HepG2 (cell line): ENCODE measurements around the gene VAPA. TPM values are rescaled to one million over a fixed set of nuclear protein-coding genes. Genes with fewer than 3 reads are reported as not detected.

Experiments
- ATAC-seq: fragments of 200-7000 bp; cut with Tn5 transposase; 3 replicates; pipeline ENCODE4 v1.9.1; 2020; ENCODE audit warnings: mild to moderate bottlenecking, moderate library complexity
- BruUV-seq: library from RNA; stranded (reverse); fragments of 400-500 nt; replicated peaks from 2 replicates; lab custom pipeline; 2021; lab: Mats Ljungman, UMichigan
- CTCF ChIA-PET: fragments of 300-600 bp; formaldehyde crosslinking; extraction: SDS; loops from one replicate; lab custom pipeline; 2021; ENCODE audit warnings: low total read pairs, inconsistent platforms, low intra/inter-chr PET ratio; lab: Yijun Ruan, JAX
- POLR2A ChIA-PET: fragments of 350-600 bp; sonication (Branson Sonifier 250); formaldehyde crosslinking; loops from one replicate; lab custom pipeline; 2020; ENCODE audit warnings: antibody characterized with exemption, inconsistent platforms; lab: Yijun Ruan, JAX
- DNase-seq: peaks from one replicate; pipeline ENCODE4 v3.0.0-alpha.2; 2015; ENCODE audit warnings: low spot score
- FAIRE-seq: peaks from 3 replicates; lab custom pipeline; 2011; peaks lifted over from hg19 to GRCh38; lab: Jason Lieb, UNC
- H2AFZ ChIP-seq: one replicate; pipeline ENCODE4 v1.6.1; 2011; ENCODE audit warnings: low read length, inconsistent platforms
- H3K27ac ChIP-seq: fragments of 300-600 bp; 3 replicates; pipeline ENCODE4 v1.8.0; 2011; ENCODE audit warnings: mixed run types, mild to moderate bottlenecking, mixed read lengths, low read length, inconsistent platforms; ENCODE audit not compliant: insufficient read depth; ENCODE audit errors: extremely low read length
- H3K27me3 ChIP-seq, 2 experiments: fragments of 200-600 bp in 1 of 2; 2 replicates in 1 of 2; 3 replicates in 1 of 2; pipeline versions ENCODE4 v1.6.0 to v1.8.0; 2011; ENCODE audit warnings: low read length in 2 of 2, mild to moderate bottlenecking in 2 of 2, moderate library complexity in 2 of 2, inconsistent platforms in 1 of 2; ENCODE audit not compliant: insufficient read depth in 2 of 2, control insufficient read depth in 1 of 2
- H3K36me3 ChIP-seq, 2 experiments: fragments of 200-600 bp in 1 of 2; replicated peaks in 1 of 2; 2 replicates in 1 of 2; 3 replicates in 1 of 2; pipeline versions ENCODE4 v1.5.1 to v1.8.0; 2011; ENCODE audit warnings: low read length in 2 of 2, inconsistent platforms in 1 of 2; ENCODE audit not compliant: insufficient read depth in 2 of 2, control insufficient read depth in 1 of 2
- H3K4me1 ChIP-seq: 2 replicates; pipeline ENCODE4 v1.5.1; 2012; ENCODE audit warnings: low read length, inconsistent platforms; ENCODE audit not compliant: insufficient read depth
- H3K4me2 ChIP-seq: 2 replicates; pipeline ENCODE4 v1.6.0; 2011; ENCODE audit warnings: low read depth, low read length, inconsistent platforms
- H3K4me3 ChIP-seq, 3 experiments: fragments of 200-600 bp in 1 of 3; sonication (generic), shearing (Covaris generic) in 1 of 3; replicated peaks in 1 of 3; 2 replicates each; pipeline ENCODE4 v1.5.1; 2011 to 2016; ENCODE audit warnings: low read length in 3 of 3, inconsistent platforms in 2 of 3, low read depth in 2 of 3, mild to moderate bottlenecking in 2 of 3, control low read depth in 1 of 3, mixed read lengths in 1 of 3; ENCODE audit not compliant: insufficient read depth in 1 of 3
- H3K79me2 ChIP-seq: one replicate; pipeline ENCODE4 v1.6.1; 2011; ENCODE audit warnings: low read length, inconsistent platforms; ENCODE audit not compliant: insufficient read depth
- H3K9ac ChIP-seq: 2 replicates; pipeline ENCODE4 v1.6.0; 2011; ENCODE audit warnings: mild to moderate bottlenecking, low read depth, low read length, inconsistent platforms; ENCODE audit not compliant: insufficient read depth
- H3K9me3 ChIP-seq: 2 replicates; pipeline ENCODE4 v1.5.1; 2012; ENCODE audit warnings: mild to moderate bottlenecking, low read length
- H4K20me1 ChIP-seq: 2 replicates; pipeline ENCODE4 v1.6.0; 2011; ENCODE audit warnings: inconsistent platforms, mild to moderate bottlenecking, low read length, moderate library complexity; ENCODE audit not compliant: insufficient read depth
- CENPX ChIP-seq: sonication (generic); formaldehyde crosslinking; IDR thresholded peaks from 2 replicates; pipeline ENCODE4 v1.9.0; 2021; ENCODE audit warnings: mild to moderate bottlenecking, missing genetic modification reagents, moderate library complexity
- DNMT3B ChIP-seq: conservative IDR thresholded peaks from 2 replicates; pipeline ENCODE4 v1.6.1; 2016; ENCODE audit warnings: missing biosample characterization, control low read depth
- FOXA3 ChIP-seq: IDR thresholded peaks from 2 replicates; pipeline ENCODE4 v1.6.1; 2016; ENCODE audit warnings: missing genetic modification reagents, missing compliant biosample characterization
- HNF4A ChIP-seq: sonication (generic); formaldehyde crosslinking; IDR thresholded peaks from 2 replicates; pipeline ENCODE4 v1.4.0; 2020; ENCODE audit warnings: missing genetic modification reagents
- PCBP1 ChIP-seq: fragments of 200-400 bp; formaldehyde crosslinking; IDR thresholded peaks from 2 replicates; pipeline ENCODE4 v1.6.1; 2017; ENCODE audit warnings: mild to moderate bottlenecking, low read depth, low read length, borderline replicate concordance
- SIX1 ChIP-seq: sonication (generic); formaldehyde crosslinking; IDR thresholded peaks from 2 replicates; pipeline ENCODE4 v1.4.0; 2020; ENCODE audit warnings: missing genetic modification reagents, borderline replicate concordance
- ZFP37 ChIP-seq: sonication (generic); formaldehyde crosslinking; IDR thresholded peaks from 2 replicates; pipeline ENCODE4 v1.4.0; 2020; ENCODE audit warnings: missing genetic modification reagents, borderline replicate concordance
- ZNF782 ChIP-seq: sonication (generic); formaldehyde crosslinking; IDR thresholded peaks from 2 replicates; pipeline ENCODE4 v1.4.0; 2020; ENCODE audit warnings: missing genetic modification reagents, mild to moderate bottlenecking, borderline replicate concordance
- WGBS: methylation state at CpG from one replicate; pipeline ENCODE4 v1.1.6; 2017; ENCODE audit warnings: low lambda C conversion rate; 5-methylcytosine and 5-hydroxymethylcytosine counted together
- in situ Hi-C: cut with HindIII; loops from 2 replicates; pipeline ENCODE4 v1.10.0; 2017; ENCODE audit warnings: low pct_unique_long_range_greater_than_20kb; ENCODE audit not compliant: extremely low pct_ligation_motif_present
- intact Hi-C: fragments of 100-400 bp; cut with micrococcal nuclease; formaldehyde crosslinking; loops from one replicate; pipeline ENCODE4 v1.10.0; 2022; ENCODE audit not compliant: unreplicated experiment
- polyA plus RNA-seq, 8 experiments: library from polyadenylated mRNA; depleted of rRNA in 3 of 8; stranded (reverse) in 7 of 8; unstranded in 1 of 8; fragments of >200 nt; fragmentation: Illumina TruSeq in 4 of 8; extraction: Trizol in 4 of 8; gene quantifications; 2 replicates each; pipeline versions ENCODE4 v1.2.1 to v1.2.3, GENCODE V29; 2011 to 2016; ENCODE audit warnings: low read depth in 4 of 8, missing spikeins in 1 of 8, mixed read lengths in 1 of 8; ENCODE audit not compliant: insufficient read depth in 1 of 8
- total RNA-seq, 5 experiments: library from RNA; depleted of rRNA; stranded (reverse); fragments of >200 nt; fragmentation: Illumina TruSeq; extraction: Trizol; gene quantifications; 2 replicates each; pipeline ENCODE4 v1.2.3, GENCODE V29; 2016; ENCODE audit warnings: low read depth in 1 of 5
- TF ChIP-seq, protein P1 (sequence below): IDR thresholded peaks from 2 replicates; pipeline ENCODE4 v1.6.1; 2016; ENCODE audit warnings: missing compliant biosample characterization, missing genetic modification reagents, borderline replicate concordance
- TF ChIP-seq, protein P2 (sequence below): sonication (generic); formaldehyde crosslinking; IDR thresholded peaks from 2 replicates; pipeline ENCODE4 v1.8.1; 2023; ENCODE audit warnings: mild to moderate bottlenecking, missing genetic modification reagents, borderline replicate concordance

The VAPA gene
- total and polyA plus RNA-seq, 2 of the 13 experiments (the other 11 are each of a cell fraction or from before 2014, with no cell fraction given), result 167 to 294 TPM

DNA sequence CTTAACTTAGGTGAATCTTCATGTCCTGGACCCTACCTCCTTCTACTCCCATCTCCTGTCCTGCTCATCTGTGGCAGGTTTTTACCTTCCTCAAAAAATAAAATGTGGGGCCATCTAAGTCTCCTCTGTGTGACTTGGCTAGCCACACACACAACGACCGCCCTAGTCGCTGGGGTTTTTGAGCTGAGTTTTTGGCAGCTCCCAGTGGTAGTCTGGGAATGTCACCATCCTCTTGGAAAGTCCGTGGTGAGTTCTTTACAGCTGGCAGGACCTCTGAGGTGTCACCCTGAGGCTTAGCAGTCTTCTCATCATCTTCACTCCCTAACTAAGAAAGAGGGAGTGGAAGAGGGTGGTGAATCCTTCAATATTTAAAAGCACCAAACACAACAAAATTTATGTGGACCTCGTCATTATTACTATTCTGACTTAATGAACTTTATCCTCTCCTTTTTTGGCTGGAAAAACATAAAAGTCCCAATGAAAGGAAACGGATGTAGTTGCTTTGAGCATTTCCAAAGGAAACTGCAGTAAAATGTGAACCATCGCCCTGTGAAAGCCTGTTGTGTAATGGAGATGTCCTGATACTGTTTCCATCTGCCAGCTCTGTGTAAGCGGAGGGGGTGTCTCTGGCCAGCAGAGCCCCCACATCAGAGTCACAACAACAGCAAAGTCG is 78.6 kb downstream of the VAPA start:
- Histone ChIP-seq H3K4me1 (peaks cover 31% of the 10 kb centered on the region), H3K4me3 (no peak overlapping the region), H3K79me2 (no peaks in the 10 kb centered on the region), H3K27ac (no peak overlapping the region), H3K9me3 (peaks cover under 1% of the 10 kb centered on the region; the same call in 1 of the 2 replicates), H3K9ac (no peak overlapping the region), H3K27me3 (peaks cover 0 to 26% of the 10 kb centered on the region in 2 experiments; a peak in 4 of 5 replicates), H4K20me1 (no peaks in the 10 kb centered on the region), H2AFZ (no peak overlapping the region), H3K36me3 (no peaks in the 10 kb centered on the region), H3K4me2 (no peak overlapping the region)
- no peak for FAIRE-seq
- no peak for DNase-seq
- no TSS peak for BruUV-seq
- 43% methylated on average over 9 of the region's 9 CpGs for WGBS
- CTCF ChIA-PET, result no interaction called here
- POLR2A ChIA-PET, result no interaction called here
- in situ Hi-C loops (no loop called here), intact Hi-C loops (no loop called here)
- no peak for ATAC-seq
- TF ChIP-seq, protein P1, sequence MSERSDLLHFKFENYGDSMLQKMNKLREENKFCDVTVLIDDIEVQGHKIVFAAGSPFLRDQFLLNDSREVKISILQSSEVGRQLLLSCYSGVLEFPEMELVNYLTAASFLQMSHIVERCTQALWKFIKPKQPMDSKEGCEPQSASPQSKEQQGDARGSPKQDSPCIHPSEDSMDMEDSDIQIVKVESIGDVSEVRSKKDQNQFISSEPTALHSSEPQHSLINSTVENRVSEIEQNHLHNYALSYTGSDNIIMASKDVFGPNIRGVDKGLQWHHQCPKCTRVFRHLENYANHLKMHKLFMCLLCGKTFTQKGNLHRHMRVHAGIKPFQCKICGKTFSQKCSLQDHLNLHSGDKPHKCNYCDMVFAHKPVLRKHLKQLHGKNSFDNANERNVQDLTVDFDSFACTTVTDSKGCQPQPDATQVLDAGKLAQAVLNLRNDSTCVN (CRISPR knock-in tag), result no peak
- TF ChIP-seq DNMT3B (CRISPR knock-in tag) (no peak), PCBP1 (no peak), HNF4A (CRISPR knock-in tag) (no peak), SIX1 (CRISPR knock-in tag) (no peak), CENPX (CRISPR knock-in tag) (no peak), FOXA3 (CRISPR knock-in tag) (no peak), ZNF782 (CRISPR knock-in tag) (no peak), ZFP37 (CRISPR knock-in tag) (no peak)
- TF ChIP-seq, protein P2, sequence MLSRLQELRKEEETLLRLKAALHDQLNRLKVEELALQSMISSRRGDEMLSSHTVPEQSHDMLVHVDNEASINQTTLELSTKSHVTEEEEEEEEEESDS (CRISPR knock-in tag), result no peak
